Activated naive CD4-positive, alpha-beta T cell treated with anti-CD3 and anti-CD28 coated beads for 36 hours (primary cell): Measurements from ENCODE around the gene GID8. TPM values are rescaled to one million over a fixed set of nuclear protein-coding genes. Genes with fewer than 3 reads are reported as not detected.
"Not testable (repeated sequence)": the region's sequence is repeated elsewhere in the genome, so short reads cannot be mapped to it uniquely, and the experiment has no call there.

Experiments
- CTCF ChIA-PET: fragments of 350-600 bp; sonication (Branson Sonifier 250); formaldehyde crosslinking; loops from one replicate; lab custom pipeline; 2021; ENCODE audit warnings: antibody characterized with exemption; lab: Charles Lee
- DNase-seq: peaks from one replicate; pipeline ENCODE4 v3.0.0-alpha.2; 2020
- H3K27ac Mint-ChIP-seq: one replicate; pipeline ENCODE4 v1.8.0; 2021; ENCODE audit warnings: mild to moderate bottlenecking, mixed read lengths
- H3K27me3 Mint-ChIP-seq: one replicate; pipeline ENCODE4 v1.8.0; 2021; ENCODE audit warnings: low read depth, mixed read lengths
- H3K36me3 Mint-ChIP-seq: one replicate; pipeline ENCODE4 v1.8.0; 2021; ENCODE audit warnings: low read depth, mixed read lengths
- H3K4me1 Mint-ChIP-seq: one replicate; pipeline ENCODE4 v1.8.0; 2021; ENCODE audit warnings: low read depth, mixed read lengths
- H3K4me3 Mint-ChIP-seq: one replicate; pipeline ENCODE4 v1.8.0; 2021; ENCODE audit warnings: mild to moderate bottlenecking, moderate library complexity, mixed read lengths
- H3K9me3 Mint-ChIP-seq: one replicate; pipeline ENCODE4 v1.8.0; 2021; ENCODE audit warnings: mixed read lengths
- intact Hi-C: fragments of 100-400 bp; cut with micrococcal nuclease; formaldehyde crosslinking; loops from one replicate; pipeline ENCODE4 v1.15.1; 2023
- total RNA-seq, 2 experiments: library from RNA; stranded (reverse); gene quantifications; one replicate each; pipeline ENCODE4 v1.2.3, GENCODE V29; 2021

Gene GID8
- total RNA-seq, 2 experiments from 2014 or later = 32.7 to 34.0 TPM

DNA sequence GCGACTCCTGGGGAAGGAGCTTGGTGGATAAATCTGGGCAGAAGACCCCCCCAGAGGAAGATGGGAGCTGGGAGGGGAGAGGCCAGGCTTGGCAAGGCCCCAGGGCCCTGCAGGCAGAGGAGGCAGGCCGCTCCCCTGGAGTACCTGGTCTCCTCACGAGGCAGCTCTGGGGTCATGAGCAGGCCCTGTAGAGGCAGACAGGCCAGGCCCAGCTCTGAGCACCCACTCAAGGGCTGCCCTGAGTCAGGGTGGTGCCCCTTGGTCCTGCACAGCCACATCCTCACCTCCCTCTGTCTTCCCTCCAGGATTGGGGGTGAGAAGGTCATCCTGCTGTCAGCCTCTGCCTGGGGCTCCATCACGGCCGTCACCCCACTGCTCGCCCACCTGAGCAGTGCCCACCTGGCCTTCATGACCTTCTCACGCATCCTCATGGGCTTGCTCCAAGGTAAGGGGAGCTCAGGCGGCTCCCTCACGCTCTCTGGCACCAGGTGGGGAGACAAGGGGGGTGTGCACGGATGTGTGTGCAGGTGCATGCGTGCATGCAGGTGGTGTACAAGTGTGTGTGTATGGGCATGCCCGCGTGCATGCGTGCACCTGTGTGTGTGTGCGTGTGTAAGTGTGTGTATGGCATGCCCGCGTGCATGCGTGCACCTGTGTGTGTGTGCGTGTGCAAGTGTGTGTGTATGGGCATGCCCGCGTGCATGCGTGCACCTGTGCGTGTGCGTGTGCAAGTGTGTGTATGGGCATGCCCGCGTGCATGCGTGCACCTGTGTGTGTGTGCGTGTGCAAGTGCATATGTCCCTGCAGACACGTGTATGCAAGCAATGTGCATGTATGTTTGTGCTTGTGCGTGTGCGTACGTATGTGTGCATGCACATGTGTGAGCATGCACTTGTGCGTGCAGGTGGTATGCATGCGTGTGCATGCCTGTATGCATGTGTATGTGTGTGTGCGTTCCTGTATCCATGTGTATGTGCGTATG is 19.5 kb downstream of the GID8 start:
- CTCF ChIA-PET = no interaction called here

DNA sequence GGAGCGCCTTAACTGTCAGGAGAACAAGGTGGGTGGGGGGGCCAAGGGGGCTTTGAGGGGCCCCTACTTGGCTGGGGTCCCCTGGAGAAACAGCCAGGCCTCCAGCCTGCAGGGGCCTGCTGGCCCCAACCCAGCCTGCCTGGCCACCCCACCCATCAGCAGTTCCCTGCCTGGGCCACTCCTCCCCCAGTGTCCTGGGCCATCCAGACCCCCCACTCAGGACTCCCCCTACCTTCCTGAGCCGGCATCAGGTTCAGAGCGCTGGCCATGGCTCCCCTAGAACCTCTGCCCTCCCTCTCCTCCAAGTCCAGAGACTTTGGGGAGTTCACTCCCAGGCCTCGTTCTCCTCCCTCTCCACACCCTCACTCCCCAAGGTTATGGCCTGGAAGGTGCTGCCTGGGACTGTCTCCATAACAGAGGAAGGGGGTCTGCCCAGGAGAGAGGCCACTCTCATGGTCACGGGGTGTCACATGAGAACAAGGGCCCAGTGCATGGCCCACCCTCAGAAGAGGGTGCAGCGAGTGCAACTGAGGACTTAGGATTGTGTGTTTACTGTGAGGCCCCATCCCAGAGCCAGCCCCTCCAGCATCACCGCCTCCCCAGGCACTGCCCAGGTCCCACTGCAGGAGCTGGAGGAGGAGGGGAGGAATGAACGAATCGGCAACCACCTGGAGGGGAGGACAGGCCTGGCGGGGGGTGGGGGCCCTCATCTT is 20.6 kb downstream of the GID8 start:
- H3K9me3 Mint-ChIP-seq = no peaks in the 10 kb centered on the region
- no peak overlapping the region for H3K4me3 Mint-ChIP-seq
- no peaks in the 10 kb centered on the region for H3K36me3 Mint-ChIP-seq
- peaks cover 28% of the 10 kb centered on the region for H3K4me1 Mint-ChIP-seq
- DNase-seq = no peak
- H3K27me3 Mint-ChIP-seq = no peaks in the 10 kb centered on the region
- H3K27ac Mint-ChIP-seq = no peak overlapping the region
- CTCF ChIA-PET = no interaction called here
- intact Hi-C loops = no loop called here

More for the DNA sequence above, 19.5 kb downstream of the GID8 start:
- no peak overlapping the region for H3K4me3 Mint-ChIP-seq
- DNase-seq = no peak
- intact Hi-C loops = no loop called here
- H3K4me1 Mint-ChIP-seq = peaks cover 35% of the 10 kb centered on the region
- no peaks in the 10 kb centered on the region for H3K9me3 Mint-ChIP-seq
- no peaks in the 10 kb centered on the region for H3K27me3 Mint-ChIP-seq
- H3K36me3 Mint-ChIP-seq = no peaks in the 10 kb centered on the region
- no peak overlapping the region for H3K27ac Mint-ChIP-seq

DNA sequence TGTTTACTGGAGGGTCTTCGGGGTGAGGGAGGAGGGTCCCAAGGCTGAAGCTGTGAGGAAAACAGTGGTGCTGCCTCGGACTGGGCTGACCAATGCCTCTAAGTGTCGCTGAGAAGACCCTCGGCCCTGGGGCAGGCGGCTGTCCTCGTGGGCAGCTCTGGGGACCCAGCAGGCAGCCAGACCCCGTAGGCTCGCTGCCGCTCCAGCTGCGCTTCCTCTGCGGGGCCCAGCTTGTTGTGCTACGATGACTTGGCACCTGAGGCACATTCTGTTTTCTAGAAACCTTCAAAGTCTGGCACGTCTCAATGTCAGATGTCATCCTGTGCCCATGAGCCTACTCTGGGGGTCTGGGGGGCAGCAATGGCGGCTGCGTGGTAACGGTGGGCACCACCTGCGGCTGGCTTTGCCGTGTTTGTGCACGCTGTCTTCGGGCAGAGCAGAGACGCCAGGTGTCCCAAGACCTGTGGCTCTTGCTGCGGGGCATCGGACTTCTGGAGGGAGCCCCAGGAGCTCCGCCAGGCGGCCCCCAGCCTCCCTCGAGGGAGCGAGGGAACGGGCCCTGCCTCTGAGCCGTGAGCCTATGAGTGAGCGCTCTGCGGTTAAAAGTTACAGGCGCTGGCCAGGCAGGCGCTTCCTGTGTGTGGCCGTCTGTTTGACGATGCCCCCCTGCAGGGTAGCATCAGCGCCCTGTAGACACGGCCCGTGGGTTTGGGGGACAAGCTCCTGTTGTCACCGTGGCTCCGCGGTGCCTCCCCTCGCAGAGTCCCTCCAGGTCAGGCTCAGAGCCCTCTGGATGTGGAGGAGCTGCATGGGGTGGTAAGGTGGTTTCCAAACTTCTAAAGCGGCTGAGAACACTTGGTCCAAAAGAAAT is 21.4 kb downstream of the GID8 start:
- CTCF ChIA-PET = interaction anchor here (0.6 kb wide), 1 partner anchor 51 kb away, joined by 8 read pairs; no protein-coding TSS in a partner anchor
- Mint-ChIP-seq H3K4me1 (peaks cover 21% of the 10 kb centered on the region), H3K9me3 (no peaks in the 10 kb centered on the region), H3K36me3 (no peaks in the 10 kb centered on the region), H3K27me3 (no peaks in the 10 kb centered on the region), H3K27ac (no peak overlapping the region), H3K4me3 (no peak overlapping the region)
- intact Hi-C loops = no loop called here
- DNase-seq = no peak

DNA sequence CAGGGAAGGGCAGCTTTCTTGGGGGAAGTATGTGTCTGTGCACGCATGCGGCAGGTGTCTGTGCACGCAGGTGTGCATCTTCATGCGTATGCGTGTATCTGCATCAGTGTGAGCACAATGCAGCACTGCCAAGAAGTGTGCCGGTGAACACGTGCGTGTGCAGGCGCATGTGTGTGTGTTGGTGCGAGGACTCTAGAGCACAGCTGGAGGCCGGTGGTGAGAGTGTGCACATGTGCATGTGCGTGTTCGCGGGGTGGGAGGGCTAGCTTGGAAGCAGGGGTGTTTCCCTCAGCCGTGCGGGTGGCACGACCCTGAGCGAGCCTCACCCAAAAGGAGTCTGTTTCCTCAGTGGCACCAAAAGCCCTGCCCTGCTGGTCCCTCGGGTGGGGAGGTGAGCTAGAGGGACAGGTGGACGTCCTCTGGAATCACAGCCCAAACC is 22.1 kb downstream of the GID8 start:
- no peak for DNase-seq
- no peaks in the 10 kb centered on the region for H3K27me3 Mint-ChIP-seq
- H3K4me3 Mint-ChIP-seq = no peak overlapping the region
- no peaks in the 10 kb centered on the region for H3K9me3 Mint-ChIP-seq
- no peak overlapping the region for H3K27ac Mint-ChIP-seq
- CTCF ChIA-PET = interaction anchor here (0.6 kb wide), 1 partner anchor 51 kb away, joined by 8 read pairs; no protein-coding TSS in a partner anchor
- intact Hi-C loops = no loop called here
- no peaks in the 10 kb centered on the region for H3K36me3 Mint-ChIP-seq
- H3K4me1 Mint-ChIP-seq = peaks cover 17% of the 10 kb centered on the region

DNA sequence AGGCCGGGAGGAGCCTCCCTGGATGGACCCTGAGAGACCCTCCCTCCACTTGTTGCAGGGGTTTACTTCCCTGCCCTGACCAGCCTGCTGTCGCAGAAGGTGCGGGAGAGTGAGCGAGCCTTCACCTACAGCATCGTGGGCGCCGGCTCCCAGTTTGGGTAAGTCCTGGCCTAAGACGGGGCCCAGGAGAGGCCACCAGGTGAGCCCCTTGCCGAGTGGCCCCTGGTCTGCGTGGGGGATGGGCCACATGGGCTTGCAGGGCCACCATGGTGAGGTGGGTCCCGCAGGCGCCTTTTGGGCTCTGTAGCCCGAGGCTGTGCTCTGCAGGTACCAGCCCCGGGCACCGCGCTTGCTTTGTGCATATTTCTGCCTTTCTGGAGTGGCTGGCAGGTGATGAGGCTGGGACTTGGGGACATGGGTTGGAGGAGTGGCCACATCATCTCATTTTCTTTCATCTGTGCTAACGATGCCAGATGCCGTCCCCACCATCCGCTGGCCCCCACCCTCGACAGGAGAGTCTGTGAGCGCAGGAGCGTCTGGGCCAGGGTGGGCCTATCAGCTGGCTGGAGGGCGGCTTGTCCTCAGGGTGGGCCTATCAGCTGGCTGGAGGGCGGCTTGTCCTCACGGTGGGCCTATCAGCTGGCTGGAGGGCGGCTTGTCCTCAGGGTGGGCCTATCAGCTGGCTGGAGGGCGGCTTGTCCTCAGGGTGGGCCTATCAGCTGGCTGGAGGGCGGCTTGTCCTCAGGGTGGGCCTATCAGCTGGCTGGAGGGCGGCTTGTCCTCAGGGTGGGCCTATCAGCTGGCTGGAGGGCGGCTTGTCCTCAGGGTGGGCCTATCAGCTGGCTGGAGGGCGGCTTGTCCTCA is 22.7 kb downstream of the GID8 start:
- H3K4me1 Mint-ChIP-seq = peaks cover 17% of the 10 kb centered on the region
- intact Hi-C loops, H3K27me3 Mint-ChIP-seq, DNase-seq, H3K36me3 Mint-ChIP-seq, H3K9me3 Mint-ChIP-seq, H3K27ac Mint-ChIP-seq, H3K4me3 Mint-ChIP-seq: not testable (repeated sequence)
- CTCF ChIA-PET = interaction anchor here (0.6 to 1.1 kb wide), 2 partner anchors 12 to 50 kb away, joined by 3 to 8 read pairs; no protein-coding TSS in a partner anchor

DNA sequence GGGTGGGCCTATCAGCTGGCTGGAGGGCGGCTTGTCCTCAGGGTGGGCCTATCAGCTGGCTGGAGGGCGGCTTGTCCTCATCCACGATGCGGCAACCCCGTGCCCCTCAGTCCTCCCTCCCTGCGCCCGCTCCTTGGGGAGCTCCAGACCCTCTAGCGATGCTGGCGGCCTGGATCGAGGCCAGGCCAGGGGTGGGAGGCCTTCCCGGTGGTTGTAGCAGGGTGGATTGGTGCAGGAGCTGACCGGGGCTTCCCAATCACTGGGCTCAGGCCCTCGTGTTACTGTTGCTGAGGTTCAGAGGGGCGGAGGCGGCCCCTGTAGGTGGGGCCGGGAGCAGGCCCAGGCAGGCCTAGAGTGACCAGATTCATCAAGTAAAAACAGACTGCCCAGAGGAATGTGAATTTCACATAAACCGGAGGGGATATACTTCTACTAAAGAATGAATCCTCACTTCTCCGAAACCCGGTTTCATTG is 23.4 kb downstream of the GID8 start:
- Mint-ChIP-seq H3K4me3 (no peak overlapping the region), H3K9me3 (no peaks in the 10 kb centered on the region), H3K27me3 (no peaks in the 10 kb centered on the region), H3K36me3 (no peaks in the 10 kb centered on the region), H3K27ac (no peak overlapping the region), H3K4me1 (peaks cover 17% of the 10 kb centered on the region)
- DNase-seq = no peak
- intact Hi-C loops = no loop called here
- CTCF ChIA-PET = interaction anchor here (1.1 kb wide), 1 partner anchor 11 kb away, joined by 3 read pairs; no protein-coding TSS in a partner anchor

DNA sequence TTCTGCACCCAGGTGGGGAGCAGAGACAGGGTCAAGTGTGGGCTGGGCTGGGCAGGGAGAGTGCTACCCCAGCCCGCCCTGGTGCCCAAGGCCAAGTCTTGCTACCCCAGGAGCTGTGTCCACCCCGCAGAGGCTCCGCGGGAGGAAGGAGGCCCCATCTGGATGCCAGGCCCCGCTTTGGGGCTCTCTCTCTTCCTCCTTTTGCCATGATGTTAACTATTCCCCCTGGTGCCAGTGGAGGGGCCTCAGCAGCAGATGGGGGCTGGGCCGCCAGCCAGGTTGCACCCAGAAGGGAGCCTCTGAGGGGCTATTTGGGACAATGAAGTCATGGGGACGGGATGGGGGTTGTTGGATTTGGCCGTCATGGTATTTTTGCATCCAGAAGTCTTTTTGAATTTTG is 23.9 kb downstream of the GID8 start:
- no peaks in the 10 kb centered on the region for H3K27me3 Mint-ChIP-seq
- H3K4me3 Mint-ChIP-seq = no peak overlapping the region
- no peak for DNase-seq
- H3K4me1 Mint-ChIP-seq = peaks cover 17% of the 10 kb centered on the region
- H3K9me3 Mint-ChIP-seq = no peaks in the 10 kb centered on the region
- intact Hi-C loops = no loop called here
- no peak overlapping the region for H3K27ac Mint-ChIP-seq
- CTCF ChIA-PET = interaction anchor here (1.1 kb wide), 1 partner anchor 11 kb away, joined by 3 read pairs; no protein-coding TSS in a partner anchor
- H3K36me3 Mint-ChIP-seq = no peaks in the 10 kb centered on the region

DNA sequence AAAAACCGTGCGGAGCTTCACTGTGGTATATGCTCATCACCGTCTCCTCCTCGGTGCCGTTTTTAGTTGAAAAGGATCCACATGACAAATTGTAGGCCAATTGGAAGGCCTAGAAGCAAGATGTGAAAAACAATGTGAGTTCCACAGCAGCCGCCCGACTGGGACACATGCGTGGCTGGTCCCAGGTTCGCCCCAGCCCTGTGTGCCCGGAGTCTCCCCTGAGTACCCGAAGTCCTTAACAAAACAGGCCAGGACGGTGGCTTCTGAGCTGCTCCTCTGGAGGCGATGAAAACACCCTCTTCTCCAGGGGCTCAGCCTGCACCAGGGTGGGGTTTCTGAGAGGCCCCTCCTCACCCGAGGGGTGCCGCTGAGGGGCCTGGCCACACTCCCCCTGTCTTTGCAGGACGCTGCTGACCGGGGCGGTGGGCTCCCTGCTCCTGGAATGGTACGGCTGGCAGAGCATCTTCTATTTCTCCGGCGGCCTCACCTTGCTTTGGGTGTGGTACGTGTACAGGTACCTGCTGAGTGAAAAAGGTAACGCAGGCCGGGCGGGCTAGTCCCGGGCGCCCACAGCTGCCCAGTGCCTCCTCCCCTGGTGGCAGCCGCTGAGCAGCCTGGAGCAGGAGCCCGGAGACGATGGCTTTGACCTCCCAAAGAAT is 24.4 kb downstream of the GID8 start:
- intact Hi-C loops = no loop called here

DNA sequence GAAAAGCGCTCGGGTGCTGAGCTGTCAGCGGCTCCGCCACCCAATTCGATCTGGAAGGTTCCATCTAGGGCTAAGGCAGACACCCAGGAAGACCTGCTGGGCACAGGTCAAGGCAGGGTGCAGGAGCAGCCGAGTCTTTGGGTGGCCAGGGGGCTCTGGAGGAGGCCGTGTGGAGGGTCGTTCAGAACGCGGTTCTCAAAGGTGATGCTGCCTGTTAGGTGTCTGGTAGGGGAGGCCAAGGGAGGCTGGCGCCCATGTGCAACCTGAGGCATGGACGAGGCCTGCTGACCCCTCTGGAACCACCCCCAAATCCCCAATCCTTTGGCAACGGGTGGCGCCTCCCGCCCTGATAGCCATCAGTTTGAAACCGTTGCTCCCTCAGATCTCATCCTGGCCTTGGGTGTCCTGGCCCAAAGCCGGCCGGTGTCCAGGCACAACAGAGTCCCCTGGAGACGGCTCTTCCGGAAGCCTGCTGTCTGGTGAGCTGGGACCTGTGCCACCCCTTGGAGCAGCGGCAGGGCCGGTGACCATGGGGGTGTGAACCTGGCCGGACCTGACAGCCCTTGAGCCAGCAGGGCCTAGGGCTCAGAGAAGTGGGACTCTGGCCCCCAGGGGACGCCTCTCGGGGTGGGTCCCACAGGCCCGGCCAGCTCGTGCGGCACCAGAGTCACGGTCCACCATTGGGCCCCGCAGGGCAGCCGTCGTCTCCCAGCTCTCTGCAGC is 25.1 kb downstream of the GID8 start:
- Mint-ChIP-seq H3K36me3 (no peaks in the 10 kb centered on the region), H3K4me3 (no peak overlapping the region), H3K4me1 (peaks cover 14% of the 10 kb centered on the region), H3K27ac (no peak overlapping the region), H3K27me3 (no peaks in the 10 kb centered on the region), H3K9me3 (no peaks in the 10 kb centered on the region)
- CTCF ChIA-PET = no interaction called here
- intact Hi-C loops = no loop called here
- no peak for DNase-seq

More for the DNA sequence above, 24.4 kb downstream of the GID8 start:
- CTCF ChIA-PET = no interaction called here
- no peaks in the 10 kb centered on the region for H3K9me3 Mint-ChIP-seq
- DNase-seq = no peak
- no peaks in the 10 kb centered on the region for H3K36me3 Mint-ChIP-seq
- H3K4me3 Mint-ChIP-seq = no peak overlapping the region
- no peak overlapping the region for H3K27ac Mint-ChIP-seq
- H3K27me3 Mint-ChIP-seq = no peaks in the 10 kb centered on the region
- H3K4me1 Mint-ChIP-seq = peaks cover 17% of the 10 kb centered on the region

DNA sequence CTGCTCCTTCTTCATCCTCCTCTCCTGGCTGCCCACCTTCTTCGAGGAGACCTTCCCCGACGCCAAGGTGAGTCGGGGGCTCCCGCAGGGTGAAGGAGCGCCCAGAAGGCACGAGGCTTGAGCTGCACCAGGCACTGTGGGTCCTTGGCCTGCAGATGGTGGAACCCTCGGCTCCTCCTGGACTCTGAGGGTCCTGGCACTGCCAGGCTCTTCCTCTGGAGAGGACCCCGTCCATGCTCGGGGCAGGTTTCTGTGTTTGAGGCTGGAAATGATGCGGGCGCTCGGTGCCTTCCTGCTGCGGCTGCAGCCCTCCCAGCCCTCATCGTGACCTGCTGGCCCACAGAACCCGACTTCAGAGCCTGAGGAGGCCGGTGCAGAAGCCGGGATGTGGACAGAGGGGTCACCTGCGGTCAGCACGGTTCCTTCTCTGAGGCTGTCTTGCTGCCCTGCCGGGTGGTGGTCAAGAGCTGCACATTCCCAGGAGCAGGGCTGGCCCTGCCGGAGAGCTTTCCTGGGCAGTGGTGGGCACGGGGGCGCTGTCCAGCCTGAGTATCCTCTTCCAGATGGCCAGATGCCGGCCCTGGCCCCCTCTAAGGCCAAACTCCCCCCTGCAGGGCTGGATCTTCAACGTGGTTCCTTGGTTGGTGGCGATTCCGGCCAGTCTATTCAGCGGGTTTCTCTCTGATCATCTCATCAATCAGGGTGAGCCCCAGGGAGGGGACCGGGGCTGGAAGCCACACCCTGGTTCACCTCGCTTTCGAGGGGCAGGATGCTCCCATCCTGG is 25.9 kb downstream of the GID8 start:
- Mint-ChIP-seq H3K9me3 (no peaks in the 10 kb centered on the region), H3K27ac (no peak overlapping the region), H3K4me3 (no peak overlapping the region), H3K4me1 (peaks cover 11% of the 10 kb centered on the region), H3K36me3 (no peaks in the 10 kb centered on the region), H3K27me3 (no peaks in the 10 kb centered on the region)
- DNase-seq = no peak
- intact Hi-C loops = no loop called here
- CTCF ChIA-PET = interaction anchor here (0.8 kb wide), 1 partner anchor 9 kb away, joined by 3 read pairs; no protein-coding TSS in a partner anchor
